H9 (cell line): ENCODE data around the gene TIGD1. TPM values are rescaled to one million over a fixed set of nuclear protein-coding genes. Genes with fewer than 3 reads are reported as not detected.

Experiments
- DNase-seq: peaks from one replicate; pipeline ENCODE4 v3.0.0-alpha.2; 2017
- H2AFZ ChIP-seq: one replicate; pipeline ENCODE4 v1.6.1; 2013; ENCODE audit warnings: mild to moderate bottlenecking, low read length, control low read depth, moderate library complexity
- H2AK5ac ChIP-seq: 2 replicates; pipeline ENCODE4 v1.6.1; 2013; ENCODE audit warnings: low read length, control low read depth, mixed read lengths; ENCODE audit not compliant: insufficient read length
- H2BK120ac ChIP-seq: one replicate; pipeline ENCODE4 v1.6.1; 2013; ENCODE audit warnings: low read depth, mild to moderate bottlenecking, low read length, control low read depth, inconsistent platforms; ENCODE audit not compliant: poor library complexity, severe bottlenecking
- H2BK12ac ChIP-seq: 2 replicates; pipeline ENCODE4 v1.6.1; 2013; ENCODE audit warnings: low read length, control low read depth, mixed read lengths, low read depth; ENCODE audit not compliant: insufficient read length
- H2BK15ac ChIP-seq: 2 replicates; pipeline ENCODE4 v1.6.1; 2013; ENCODE audit warnings: low read depth, low read length, control low read depth
- H2BK20ac ChIP-seq: one replicate; pipeline ENCODE4 v1.6.1; 2013; ENCODE audit warnings: low read depth, mild to moderate bottlenecking, low read length, control low read depth, inconsistent platforms; ENCODE audit not compliant: poor library complexity, severe bottlenecking
- H2BK5ac ChIP-seq: 2 replicates; pipeline ENCODE4 v1.6.1; 2013; ENCODE audit warnings: low read length, control low read depth, mixed read lengths; ENCODE audit not compliant: insufficient read length
- H3K14ac ChIP-seq: 2 replicates; pipeline ENCODE4 v1.6.1; 2013; ENCODE audit warnings: low read length, control low read depth; ENCODE audit not compliant: insufficient read depth
- H3K18ac ChIP-seq: 2 replicates; pipeline ENCODE4 v1.6.1; 2013; ENCODE audit warnings: low read depth, mild to moderate bottlenecking, mixed read lengths, low read length, control low read depth; ENCODE audit not compliant: insufficient read length
- H3K23ac ChIP-seq: 2 replicates; pipeline ENCODE4 v1.6.1; 2013; ENCODE audit warnings: low read length, control low read depth, mixed read lengths, low read depth; ENCODE audit not compliant: insufficient read length
- H3K23me2 ChIP-seq: 2 replicates; pipeline ENCODE4 v1.6.1; 2013; ENCODE audit warnings: low read depth, mild to moderate bottlenecking, mixed read lengths, low read length, control low read depth; ENCODE audit not compliant: insufficient read length, poor library complexity, severe bottlenecking
- H3K27ac ChIP-seq: 2 replicates; pipeline ENCODE4 v1.5.1; 2013; ENCODE audit warnings: low read length, control low read depth, mixed read lengths, low read depth; ENCODE audit not compliant: insufficient read length
- H3K27me3 ChIP-seq: 2 replicates; pipeline ENCODE4 v1.6.1; 2013; ENCODE audit warnings: low read length, control low read depth, inconsistent platforms; ENCODE audit not compliant: insufficient read depth
- H3K4ac ChIP-seq: 2 replicates; pipeline ENCODE4 v1.6.1; 2013; ENCODE audit warnings: low read depth, mild to moderate bottlenecking, control low read depth, inconsistent platforms, low read length, moderate library complexity
- H3K4me1 ChIP-seq: 2 replicates; pipeline ENCODE4 v1.6.1; 2013; ENCODE audit warnings: low read length, control low read depth, inconsistent platforms; ENCODE audit not compliant: insufficient read depth
- H3K4me2 ChIP-seq: 2 replicates; pipeline ENCODE4 v1.6.1; 2013; ENCODE audit warnings: low read length, control low read depth, mixed read lengths; ENCODE audit not compliant: insufficient read length, insufficient read depth
- H3K56ac ChIP-seq: 2 replicates; pipeline ENCODE4 v1.6.1; 2013; ENCODE audit warnings: low read depth, mild to moderate bottlenecking, mixed read lengths, low read length, control low read depth; ENCODE audit not compliant: insufficient read length
- H3K79me1 ChIP-seq: 2 replicates; pipeline ENCODE4 v1.6.1; 2013; ENCODE audit warnings: low read depth, mild to moderate bottlenecking, moderate library complexity, low read length, control low read depth, inconsistent platforms; ENCODE audit not compliant: insufficient read depth, poor library complexity, severe bottlenecking
- H3K79me2 ChIP-seq: 2 replicates; pipeline ENCODE4 v1.6.1; 2013; ENCODE audit warnings: low read length, control low read depth, inconsistent platforms; ENCODE audit not compliant: insufficient read depth
- H3K9ac ChIP-seq: 2 replicates; pipeline ENCODE4 v1.6.1; 2013; ENCODE audit warnings: low read length, control low read depth, mixed read lengths; ENCODE audit not compliant: insufficient read length; ENCODE audit errors: extremely low read depth
- H3K9me3 ChIP-seq: one replicate; pipeline ENCODE4 v1.6.1; 2013; ENCODE audit warnings: low read depth, low read length, inconsistent platforms; ENCODE audit not compliant: control insufficient read depth
- H3T11ph ChIP-seq: one replicate; pipeline ENCODE4 v1.6.1; 2013; ENCODE audit warnings: mild to moderate bottlenecking, low read length, control low read depth, inconsistent platforms
- H4K20me1 ChIP-seq: one replicate; pipeline ENCODE4 v1.6.1; 2013; ENCODE audit not compliant: control insufficient read depth, insufficient read length, insufficient read depth
- H4K5ac ChIP-seq: 2 replicates; pipeline ENCODE4 v1.6.1; 2013; ENCODE audit warnings: low read depth, mild to moderate bottlenecking, mixed read lengths, low read length, control low read depth; ENCODE audit not compliant: insufficient read length
- H4K8ac ChIP-seq: replicated peaks from 2 replicates; pipeline ENCODE4 v1.6.1; 2013; ENCODE audit warnings: low read length, control low read depth, mixed read lengths, low read depth; ENCODE audit not compliant: insufficient read length
- H4K91ac ChIP-seq: 2 replicates; pipeline ENCODE4 v1.6.1; 2013; ENCODE audit warnings: low read depth, mild to moderate bottlenecking, moderate library complexity, mixed read lengths, low read length, control low read depth; ENCODE audit not compliant: insufficient read length
- H3K27ac Mint-ChIP-seq, 3 experiments: 2 replicates in 2 of 3; 3 replicates in 1 of 3; pipeline ENCODE4 v1.8.0; 2020 to 2021; ENCODE audit warnings: mixed read lengths in 3 of 3, mild to moderate bottlenecking in 1 of 3, moderate library complexity in 1 of 3
- H3K27me3 Mint-ChIP-seq: 2 replicates; pipeline ENCODE4 v1.8.0; 2021; ENCODE audit warnings: low read depth, mild to moderate bottlenecking, moderate library complexity, mixed read lengths
- H3K36me3 Mint-ChIP-seq, 3 experiments: 2 replicates in 2 of 3; 3 replicates in 1 of 3; pipeline ENCODE4 v1.8.0; 2020 to 2021; ENCODE audit warnings: low read depth in 3 of 3, mixed read lengths in 3 of 3; ENCODE audit not compliant: insufficient read depth in 1 of 3
- H3K4me1 Mint-ChIP-seq, 2 experiments: 2 replicates each; pipeline ENCODE4 v1.8.0; 2020; ENCODE audit warnings: mixed read lengths in 2 of 2
- H3K4me3 Mint-ChIP-seq, 2 experiments: 2 replicates in 1 of 2; 3 replicates in 1 of 2; pipeline ENCODE4 v1.8.0; 2020 to 2021; ENCODE audit warnings: mild to moderate bottlenecking in 2 of 2, mixed read lengths in 2 of 2, moderate library complexity in 1 of 2
- H3K9me3 Mint-ChIP-seq, 2 experiments: 2 replicates in 1 of 2; 3 replicates in 1 of 2; pipeline ENCODE4 v1.8.0; 2020; ENCODE audit warnings: mild to moderate bottlenecking in 2 of 2, mixed read lengths in 2 of 2, moderate library complexity in 1 of 2
- CTCF ChIP-seq: fragments of 200-600 bp; sonication (generic); conservative IDR thresholded peaks from 3 replicates; pipeline ENCODE4 v1.8.0; 2021; ENCODE audit warnings: antibody characterized with exemption, mild to moderate bottlenecking
- WGBS: extraction: QIAGEN DNeasy Blood & Tissue Kit; methylation state at CpG from one replicate; pipeline ENCODE4 v1.1.7; 2013; ENCODE audit warnings: missing lambda C conversion rate, low lambda C conversion rate, mixed read lengths; ENCODE audit not compliant: insufficient read length; ENCODE audit errors: extremely low coverage; 5-methylcytosine and 5-hydroxymethylcytosine counted together
- total RNA-seq: library from RNA; stranded (reverse); gene quantifications from 2 replicates; pipeline ENCODE4 v1.2.1, GENCODE V29; 2021

The TIGD1 gene
- total RNA-seq, 1 experiment from 2014 or later: 6.3 TPM

- Histone ChIP-seq H3K9me3 (no peaks in the 10 kb centered on the region), H4K5ac (no peak overlapping the region), H4K20me1 (no peaks in the 10 kb centered on the region), H3K14ac (no peak overlapping the region), H3K4me2 (no peak overlapping the region), H3K9ac (no peak overlapping the region), H3K79me1 (no peaks in the 10 kb centered on the region), H2BK120ac (no peak overlapping the region), H2BK15ac (no peak overlapping the region), H4K91ac (no peak overlapping the region), H3K27me3 (no peaks in the 10 kb centered on the region), H3K23ac (no peak overlapping the region), H3K4ac (no peak overlapping the region), H2BK5ac (no peak overlapping the region), H3T11ph (no peak overlapping the region), H3K18ac (no peak overlapping the region), H4K8ac (no peak overlapping the region), H2BK12ac (no peak overlapping the region), H3K56ac (no peak overlapping the region), H3K27ac (no peak overlapping the region), H2AFZ (no peak overlapping the region), H3K23me2 (no peaks in the 10 kb centered on the region), H2BK20ac (no peak overlapping the region), H2AK5ac (no peak overlapping the region), H3K79me2 (no peaks in the 10 kb centered on the region), H3K4me1 (no peaks in the 10 kb centered on the region)
- no peaks in the 10 kb centered on the region for H3K36me3 Mint-ChIP-seq
- H3K27ac Mint-ChIP-seq: no peak overlapping the region
- H3K9me3 Mint-ChIP-seq: peaks cover 0 to 2% of the 10 kb centered on the region in 2 experiments; a peak in 2 of 5 replicates
- H3K4me3 Mint-ChIP-seq: no peak overlapping the region
- TF ChIP-seq CTCF: no peak
- no peak for DNase-seq
- no CpG with 5 or more reads among the region's 10 CpGs for WGBS
- peaks cover 13 to 37% of the 10 kb centered on the region in 2 experiments for H3K4me1 Mint-ChIP-seq
- peaks cover 14% of the 10 kb centered on the region for H3K27me3 Mint-ChIP-seq
Observed at GRCh38 chr2:232512602-232513001, 37.8 kb downstream of the TIGD1 start.
